GM12878 (cell line): ENCODE results near the gene FAM187B. TPM values are rescaled to one million over a fixed set of nuclear protein-coding genes. Genes with fewer than 3 reads are reported as not detected.

Experiments used
- CREM ChIP-seq: IDR thresholded peaks from 2 replicates; pipeline ENCODE4 v1.6.1; 2014; ENCODE audit warnings: antibody characterized with exemption, low read depth
- ESRRA ChIP-seq: IDR thresholded peaks from 2 replicates; pipeline ENCODE4 v1.6.1; 2012; ENCODE audit warnings: mild to moderate bottlenecking, low read length, improper control_type of control experiment
- HCFC1 ChIP-seq: fragments of 150-350 bp; IDR thresholded peaks from 2 replicates; pipeline ENCODE4 v1.6.1; 2014; ENCODE audit warnings: low read length
- IKZF2 ChIP-seq, 2 experiments: fragments of 450-650 bp; IDR thresholded peaks; 2 replicates each; pipeline ENCODE4 v1.6.1; 2017; ENCODE audit warnings: mild to moderate bottlenecking in 2 of 2, moderate library complexity in 2 of 2
- NFYA ChIP-seq: IDR thresholded peaks from 2 replicates; pipeline ENCODE4 v1.6.1; 2011; ENCODE audit warnings: low read depth, mild to moderate bottlenecking, low read length, improper control_type of control experiment, borderline replicate concordance
- NR2C2 ChIP-seq: IDR thresholded peaks from 2 replicates; pipeline ENCODE4 v1.6.1; 2011; ENCODE audit warnings: borderline replicate concordance, low read depth; ENCODE audit not compliant: control insufficient read depth, insufficient read length
- NR2F1 ChIP-seq: fragments of 450-650 bp; conservative IDR thresholded peaks from 2 replicates; pipeline ENCODE4 v1.6.1; 2017; ENCODE audit warnings: mild to moderate bottlenecking
- POLR2AphosphoS5 ChIP-seq: IDR thresholded peaks from 2 replicates; pipeline ENCODE4 v1.6.1; 2011; ENCODE audit warnings: mild to moderate bottlenecking, low read length, inconsistent platforms
- POU2F2 ChIP-seq: IDR thresholded peaks from 3 replicates; pipeline ENCODE4 v1.6.1; 2011; ENCODE audit warnings: low read depth, mild to moderate bottlenecking, low read length, borderline replicate concordance
- RAD21 ChIP-seq: IDR thresholded peaks from 2 replicates; pipeline ENCODE4 v1.6.1; 2011; ENCODE audit warnings: mild to moderate bottlenecking, low read depth, low read length, moderate library complexity; ENCODE audit not compliant: insufficient read depth
- RELA ChIP-seq: fragments of 450-650 bp; IDR thresholded peaks from 2 replicates; pipeline ENCODE4 v1.8.0; 2014; ENCODE audit warnings: borderline replicate concordance; ENCODE audit not compliant: partially characterized antibody
- SPI1 ChIP-seq: IDR thresholded peaks from 2 replicates; pipeline ENCODE4 v1.6.1; 2011; ENCODE audit warnings: low read depth, mild to moderate bottlenecking, low read length, moderate library complexity, borderline replicate concordance; ENCODE audit not compliant: insufficient read depth
- STAT3 ChIP-seq: IDR thresholded peaks from 2 replicates; pipeline ENCODE4 v1.6.1; 2011; ENCODE audit warnings: low read depth, low read length, improper control_type of control experiment
- SUZ12 ChIP-seq: fragments of 200-600 bp; sonication (generic); IDR thresholded peaks from one replicate; pipeline ENCODE4 v1.6.1; 2018; ENCODE audit warnings: antibody characterized with exemption, mild to moderate bottlenecking; ENCODE audit not compliant: unreplicated experiment
- ZNF24 ChIP-seq: fragments of 450-650 bp; IDR thresholded peaks from 2 replicates; pipeline ENCODE4 v1.6.1; 2017; ENCODE audit warnings: antibody characterized with exemption, mild to moderate bottlenecking
- ZNF384 ChIP-seq: IDR thresholded peaks from 2 replicates; pipeline ENCODE4 v1.6.1; 2012; ENCODE audit warnings: low read depth, mild to moderate bottlenecking, low read length, improper control_type of control experiment, borderline replicate concordance
- polyA plus RNA-seq, 11 experiments: library from polyadenylated mRNA; depleted of rRNA in 4 of 11; unstranded in 6 of 11; stranded (reverse) in 5 of 11; fragments of >200 nt; fragmentation: Nextera tagmentation in 4 of 11; fragmentation: Illumina TruSeq in 1 of 11; extraction: Ambion mirVana in 4 of 11; extraction: Trizol in 1 of 11; gene quantifications; 1 replicate in 1 of 11; 2 replicates in 10 of 11; pipeline versions ENCODE4 v1.2.1 to v1.2.3, GENCODE V29; 2011 to 2016; ENCODE audit warnings: inconsistent platforms in 2 of 11, missing spikeins in 2 of 11, low read depth in 1 of 11
- total RNA-seq, 4 experiments: library from RNA; depleted of rRNA in 3 of 4; stranded (reverse); fragments of >200 nt in 3 of 4; fragmentation: Illumina TruSeq in 1 of 4; extraction: Trizol in 1 of 4; gene quantifications; 2 replicates each; pipeline versions ENCODE4 v1.2.1 to v1.2.3, GENCODE V29; 2013 to 2021
- TF ChIP-seq, protein P1 (sequence below): fragments of 450-650 bp; IDR thresholded peaks from 2 replicates; pipeline ENCODE4 v1.6.1; 2017; ENCODE audit warnings: borderline replicate concordance
- TF ChIP-seq, protein P2 (sequence below): fragments of 450-650 bp; IDR thresholded peaks from 2 replicates; pipeline ENCODE4 v1.6.1; 2017; ENCODE audit warnings: mild to moderate bottlenecking, moderate library complexity
- TF ChIP-seq, protein P3 (sequence below): IDR thresholded peaks from 2 replicates; pipeline ENCODE4 v1.6.1; 2012; ENCODE audit warnings: low read depth, low read length, improper control_type of control experiment
- TF ChIP-seq, protein P4 (sequence below): IDR thresholded peaks from 2 replicates; pipeline ENCODE4 v1.6.1; 2011; ENCODE audit warnings: low read depth, mild to moderate bottlenecking, low read length, moderate library complexity, borderline replicate concordance; ENCODE audit errors: extremely low read depth
- TF ChIP-seq, protein P5 (sequence below): fragments of 450-650 bp; IDR thresholded peaks from 2 replicates; pipeline ENCODE4 v1.6.1; 2018; ENCODE audit warnings: mild to moderate bottlenecking, low read depth, moderate library complexity; ENCODE audit not compliant: partially characterized antibody

FAM187B gene
- total and polyA plus RNA-seq, 10 of the 15 experiments (the other 5 are each of a cell fraction or from before 2014, with no cell fraction given), result 0.05 TPM; not detected in 9

DNA sequence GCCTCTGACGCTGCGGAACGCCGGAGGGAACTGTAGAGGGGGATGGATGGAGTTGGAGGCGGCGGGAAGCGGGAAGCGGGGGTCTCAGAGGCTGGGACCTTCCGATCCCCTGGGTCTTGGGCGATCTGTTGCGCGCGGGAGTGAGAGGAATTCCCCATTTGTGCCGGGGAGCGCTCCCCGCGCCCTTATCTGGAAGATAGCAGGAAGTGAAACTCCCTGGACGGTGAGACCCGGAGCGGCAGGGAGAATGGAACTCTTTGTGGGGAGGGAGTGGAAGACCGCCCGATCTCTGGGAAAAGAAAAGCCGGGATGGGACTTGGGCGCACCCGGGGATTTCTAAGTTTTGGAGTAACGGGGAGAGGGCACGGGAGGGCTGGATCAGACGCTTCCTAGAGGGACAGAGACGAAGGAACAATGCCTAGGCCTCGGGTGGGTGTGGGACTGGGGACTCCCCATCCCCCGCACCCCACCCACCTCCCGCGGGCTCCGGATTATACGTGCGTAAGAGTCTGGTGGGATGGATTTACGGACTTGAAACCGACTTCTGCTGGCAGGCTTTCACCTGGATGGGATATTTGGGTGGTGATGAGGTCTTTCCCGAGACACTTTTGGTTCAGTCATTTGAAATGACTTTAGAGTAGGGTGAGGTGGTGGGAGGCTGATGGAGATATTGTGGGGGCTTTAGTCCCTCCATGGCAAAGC is 20.8 kb upstream of the FAM187B start (continued):
- TF ChIP-seq ZNF384, result no peak
- peak; percentile 84; the same call in 1 of the 2 replicates for TF ChIP-seq SPI1
- no peak for TF ChIP-seq POLR2AphosphoS5
- TF ChIP-seq IKZF2 (IDR thresholded peaks at IDR 0.05), result peak; percentile 89 to 90
- no peak for TF ChIP-seq STAT3
- TF ChIP-seq CREM, result no peak
- TF ChIP-seq, protein P1, sequence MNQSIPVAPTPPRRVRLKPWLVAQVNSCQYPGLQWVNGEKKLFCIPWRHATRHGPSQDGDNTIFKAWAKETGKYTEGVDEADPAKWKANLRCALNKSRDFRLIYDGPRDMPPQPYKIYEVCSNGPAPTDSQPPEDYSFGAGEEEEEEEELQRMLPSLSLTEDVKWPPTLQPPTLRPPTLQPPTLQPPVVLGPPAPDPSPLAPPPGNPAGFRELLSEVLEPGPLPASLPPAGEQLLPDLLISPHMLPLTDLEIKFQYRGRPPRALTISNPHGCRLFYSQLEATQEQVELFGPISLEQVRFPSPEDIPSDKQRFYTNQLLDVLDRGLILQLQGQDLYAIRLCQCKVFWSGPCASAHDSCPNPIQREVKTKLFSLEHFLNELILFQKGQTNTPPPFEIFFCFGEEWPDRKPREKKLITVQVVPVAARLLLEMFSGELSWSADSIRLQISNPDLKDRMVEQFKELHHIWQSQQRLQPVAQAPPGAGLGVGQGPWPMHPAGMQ, result no peak
- no peak for TF ChIP-seq ESRRA
- TF ChIP-seq RELA, result no peak
- TF ChIP-seq POU2F2, result no peak
- TF ChIP-seq, protein P2, sequence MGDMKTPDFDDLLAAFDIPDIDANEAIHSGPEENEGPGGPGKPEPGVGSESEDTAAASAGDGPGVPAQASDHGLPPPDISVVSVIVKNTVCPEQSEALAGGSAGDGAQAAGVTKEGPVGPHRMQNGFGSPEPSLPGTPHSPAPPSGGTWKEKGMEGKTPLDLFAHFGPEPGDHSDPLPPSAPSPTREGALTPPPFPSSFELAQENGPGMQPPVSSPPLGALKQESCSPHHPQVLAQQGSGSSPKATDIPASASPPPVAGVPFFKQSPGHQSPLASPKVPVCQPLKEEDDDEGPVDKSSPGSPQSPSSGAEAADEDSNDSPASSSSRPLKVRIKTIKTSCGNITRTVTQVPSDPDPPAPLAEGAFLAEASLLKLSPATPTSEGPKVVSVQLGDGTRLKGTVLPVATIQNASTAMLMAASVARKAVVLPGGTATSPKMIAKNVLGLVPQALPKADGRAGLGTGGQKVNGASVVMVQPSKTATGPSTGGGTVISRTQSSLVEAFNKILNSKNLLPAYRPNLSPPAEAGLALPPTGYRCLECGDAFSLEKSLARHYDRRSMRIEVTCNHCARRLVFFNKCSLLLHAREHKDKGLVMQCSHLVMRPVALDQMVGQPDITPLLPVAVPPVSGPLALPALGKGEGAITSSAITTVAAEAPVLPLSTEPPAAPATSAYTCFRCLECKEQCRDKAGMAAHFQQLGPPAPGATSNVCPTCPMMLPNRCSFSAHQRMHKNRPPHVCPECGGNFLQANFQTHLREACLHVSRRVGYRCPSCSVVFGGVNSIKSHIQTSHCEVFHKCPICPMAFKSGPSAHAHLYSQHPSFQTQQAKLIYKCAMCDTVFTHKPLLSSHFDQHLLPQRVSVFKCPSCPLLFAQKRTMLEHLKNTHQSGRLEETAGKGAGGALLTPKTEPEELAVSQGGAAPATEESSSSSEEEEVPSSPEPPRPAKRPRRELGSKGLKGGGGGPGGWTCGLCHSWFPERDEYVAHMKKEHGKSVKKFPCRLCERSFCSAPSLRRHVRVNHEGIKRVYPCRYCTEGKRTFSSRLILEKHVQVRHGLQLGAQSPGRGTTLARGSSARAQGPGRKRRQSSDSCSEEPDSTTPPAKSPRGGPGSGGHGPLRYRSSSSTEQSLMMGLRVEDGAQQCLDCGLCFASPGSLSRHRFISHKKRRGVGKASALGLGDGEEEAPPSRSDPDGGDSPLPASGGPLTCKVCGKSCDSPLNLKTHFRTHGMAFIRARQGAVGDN, result peak; percentile 5; the same call in 1 of the 2 replicates
- TF ChIP-seq NFYA, result no peak
- TF ChIP-seq SUZ12, result no peak
- TF ChIP-seq NR2C2, result no peak
- no peak for TF ChIP-seq HCFC1
- no peak for TF ChIP-seq ZNF24
- TF ChIP-seq, protein P3, sequence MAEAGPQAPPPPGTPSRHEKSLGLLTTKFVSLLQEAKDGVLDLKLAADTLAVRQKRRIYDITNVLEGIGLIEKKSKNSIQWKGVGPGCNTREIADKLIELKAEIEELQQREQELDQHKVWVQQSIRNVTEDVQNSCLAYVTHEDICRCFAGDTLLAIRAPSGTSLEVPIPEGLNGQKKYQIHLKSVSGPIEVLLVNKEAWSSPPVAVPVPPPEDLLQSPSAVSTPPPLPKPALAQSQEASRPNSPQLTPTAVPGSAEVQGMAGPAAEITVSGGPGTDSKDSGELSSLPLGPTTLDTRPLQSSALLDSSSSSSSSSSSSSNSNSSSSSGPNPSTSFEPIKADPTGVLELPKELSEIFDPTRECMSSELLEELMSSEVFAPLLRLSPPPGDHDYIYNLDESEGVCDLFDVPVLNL, result no peak
- TF ChIP-seq NR2F1, result 0 out of 2 replicates have a peak, but pooled peaks have one; percentile 43
- no peak for TF ChIP-seq RAD21
- TF ChIP-seq, protein P4, sequence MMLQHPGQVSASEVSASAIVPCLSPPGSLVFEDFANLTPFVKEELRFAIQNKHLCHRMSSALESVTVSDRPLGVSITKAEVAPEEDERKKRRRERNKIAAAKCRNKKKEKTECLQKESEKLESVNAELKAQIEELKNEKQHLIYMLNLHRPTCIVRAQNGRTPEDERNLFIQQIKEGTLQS, result no peak
- TF ChIP-seq, protein P5, sequence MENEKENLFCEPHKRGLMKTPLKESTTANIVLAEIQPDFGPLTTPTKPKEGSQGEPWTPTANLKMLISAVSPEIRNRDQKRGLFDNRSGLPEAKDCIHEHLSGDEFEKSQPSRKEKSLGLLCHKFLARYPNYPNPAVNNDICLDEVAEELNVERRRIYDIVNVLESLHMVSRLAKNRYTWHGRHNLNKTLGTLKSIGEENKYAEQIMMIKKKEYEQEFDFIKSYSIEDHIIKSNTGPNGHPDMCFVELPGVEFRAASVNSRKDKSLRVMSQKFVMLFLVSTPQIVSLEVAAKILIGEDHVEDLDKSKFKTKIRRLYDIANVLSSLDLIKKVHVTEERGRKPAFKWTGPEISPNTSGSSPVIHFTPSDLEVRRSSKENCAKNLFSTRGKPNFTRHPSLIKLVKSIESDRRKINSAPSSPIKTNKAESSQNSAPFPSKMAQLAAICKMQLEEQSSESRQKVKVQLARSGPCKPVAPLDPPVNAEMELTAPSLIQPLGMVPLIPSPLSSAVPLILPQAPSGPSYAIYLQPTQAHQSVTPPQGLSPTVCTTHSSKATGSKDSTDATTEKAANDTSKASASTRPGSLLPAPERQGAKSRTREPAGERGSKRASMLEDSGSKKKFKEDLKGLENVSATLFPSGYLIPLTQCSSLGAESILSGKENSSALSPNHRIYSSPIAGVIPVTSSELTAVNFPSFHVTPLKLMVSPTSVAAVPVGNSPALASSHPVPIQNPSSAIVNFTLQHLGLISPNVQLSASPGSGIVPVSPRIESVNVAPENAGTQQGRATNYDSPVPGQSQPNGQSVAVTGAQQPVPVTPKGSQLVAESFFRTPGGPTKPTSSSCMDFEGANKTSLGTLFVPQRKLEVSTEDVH, result no peak
